ACC112 (cell line): Measurements from ENCODE around the gene ACADVL.

Source experiments
- H2AFZ ChIP-seq: fragments of 200-600 bp; sonication (generic); one replicate; pipeline ENCODE4 v1.6.0; 2017; ENCODE audit warnings: antibody characterized with exemption, low read length; ENCODE audit not compliant: unreplicated experiment
- H3K27ac ChIP-seq: fragments of 200-600 bp; sonication (generic); 2 replicates; pipeline ENCODE4 v1.5.1; 2014; ENCODE audit warnings: low read depth, mild to moderate bottlenecking, antibody characterized with exemption, low read length, moderate library complexity
- H3K27me3 ChIP-seq: fragments of 200-600 bp; sonication (generic); 2 replicates; pipeline ENCODE4 v1.6.1; 2014; ENCODE audit warnings: mild to moderate bottlenecking, antibody characterized with exemption, low read length, moderate library complexity, mixed read lengths; ENCODE audit not compliant: insufficient read depth
- H3K36me3 ChIP-seq: fragments of 200-600 bp; sonication (generic); 2 replicates; pipeline ENCODE4 v1.6.1; 2016; ENCODE audit warnings: mild to moderate bottlenecking, antibody characterized with exemption, low read length, moderate library complexity, mixed read lengths; ENCODE audit not compliant: insufficient read depth
- H3K4me1 ChIP-seq: fragments of 200-600 bp; sonication (generic); one replicate; pipeline ENCODE4 v1.6.1; 2016; ENCODE audit warnings: low read length, mixed read lengths; ENCODE audit not compliant: insufficient read depth, unreplicated experiment, control insufficient read depth
- H3K4me3 ChIP-seq: fragments of 200-600 bp; sonication (generic); 2 replicates; pipeline ENCODE4 v1.5.1; 2014; ENCODE audit warnings: mild to moderate bottlenecking, low read depth, low read length
- H3K79me2 ChIP-seq: fragments of 200-600 bp; sonication (generic); one replicate; pipeline ENCODE4 v1.6.0; 2016; ENCODE audit warnings: low read length; ENCODE audit not compliant: control insufficient read depth, unreplicated experiment, insufficient read depth

ACADVL gene

DNA sequence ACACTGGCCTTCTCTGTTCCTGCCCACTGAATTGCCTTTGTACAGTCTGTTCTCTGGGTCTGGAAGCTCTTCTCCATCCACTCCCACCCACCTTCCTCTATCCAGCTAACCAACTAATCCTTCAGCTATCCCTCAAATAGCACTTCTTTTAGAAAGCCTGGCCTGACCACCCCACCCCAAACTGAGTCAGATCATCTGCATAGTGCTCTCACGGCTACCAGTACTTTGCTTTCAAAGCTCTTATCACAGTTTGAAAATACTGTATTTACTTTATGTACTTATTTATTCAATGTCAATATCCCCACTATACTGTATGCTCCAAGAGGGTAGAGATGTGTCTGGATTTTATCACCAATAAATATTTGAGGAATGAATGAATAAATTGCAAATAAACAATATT is 47.0 kb downstream of the ACADVL start:
- H2AFZ ChIP-seq: no peak overlapping the region
- no peaks in the 10 kb centered on the region for H3K36me3 ChIP-seq
- H3K27me3 ChIP-seq: peaks cover 9% of the 10 kb centered on the region
- H3K27ac ChIP-seq: peak overlapping the region; percentile 46
- H3K4me1 ChIP-seq: peaks cover 17% of the 10 kb centered on the region
- no peak overlapping the region for H3K4me3 ChIP-seq
- H3K79me2 ChIP-seq: no peaks in the 10 kb centered on the region
